HG03159 (cell line): ENCODE data around the gene BCL2L13.
"Not testable (repeated sequence)": the region's sequence is repeated elsewhere in the genome, so short reads cannot be mapped to it uniquely, and the experiment has no call there.

Experiments
- ATAC-seq: cut with Tn5 transposase; IDR thresholded peaks from one replicate; pipeline ENCODE4 v1.9.1; 2021; ENCODE audit warnings: mild to moderate bottlenecking, moderate library complexity; ENCODE audit not compliant: unreplicated experiment

Gene BCL2L13

GRCh38 chr22:17636850-17637249, 1.7 kb upstream of the BCL2L13 start:
- ATAC-seq = not testable (repeated sequence)

- no peak for ATAC-seq
Measured at GRCh38 chr22:17637490-17638181, 921 bp upstream of the BCL2L13 start.

GRCh38 chr22:17638182-17638431, 450 bp upstream of the BCL2L13 start:
- ATAC-seq = no peak

GRCh38 chr22:17639247-17639741, 737 bp downstream of the BCL2L13 start:
- ATAC-seq = no peak

- ATAC-seq = no peak
Measured at GRCh38 chr22:17641269-17641668, 2.7 kb downstream of the BCL2L13 start.

- ATAC-seq = not testable (repeated sequence)
Measured at GRCh38 chr22:17642357-17642756, 3.8 kb downstream of the BCL2L13 start.

- ATAC-seq = no peak
Measured at GRCh38 chr22:17647452-17647851, 8.9 kb downstream of the BCL2L13 start.

GRCh38 chr22:17647991-17648390, 9.4 kb downstream of the BCL2L13 start:
- ATAC-seq = no peak

GRCh38 chr22:17648569-17648968, 10.0 kb downstream of the BCL2L13 start:
- no peak for ATAC-seq

GRCh38 chr22:17655289-17655688, 16.7 kb downstream of the BCL2L13 start:
- no peak for ATAC-seq

GRCh38 chr22:17656870-17657395, 18.4 kb downstream of the BCL2L13 start:
- no peak for ATAC-seq

GRCh38 chr22:17664414-17665055, 26.0 kb downstream of the BCL2L13 start:
- ATAC-seq = no peak

- no peak for ATAC-seq
Measured at GRCh38 chr22:17665248-17665647, 26.7 kb downstream of the BCL2L13 start.

GRCh38 chr22:17665854-17666253, 27.3 kb downstream of the BCL2L13 start:
- no peak for ATAC-seq

- not testable (repeated sequence) for ATAC-seq
Measured at GRCh38 chr22:17671521-17672092, 33.0 kb downstream of the BCL2L13 start.

- no peak for ATAC-seq
Measured at GRCh38 chr22:17672417-17672991, 33.9 kb downstream of the BCL2L13 start.

GRCh38 chr22:17674152-17674551, 35.6 kb downstream of the BCL2L13 start:
- ATAC-seq = no peak

GRCh38 chr22:17675584-17675983, 37.0 kb downstream of the BCL2L13 start:
- no peak for ATAC-seq

GRCh38 chr22:17678817-17679385, 40.3 kb downstream of the BCL2L13 start:
- no peak for ATAC-seq

GRCh38 chr22:17684245-17684644, 45.7 kb downstream of the BCL2L13 start:
- no peak for ATAC-seq

- no peak for ATAC-seq
Measured at GRCh38 chr22:17692841-17693240, 54.3 kb downstream of the BCL2L13 start.
